HG03460 (cell line): Measurements from ENCODE around the gene BBX.
"Not testable (repeated sequence)": the region's sequence is repeated elsewhere in the genome, so short reads cannot be mapped to it uniquely, and the experiment has no call there.

Experiments used
- ATAC-seq: cut with Tn5 transposase; IDR thresholded peaks from one replicate; pipeline ENCODE4 v1.9.1; 2021; ENCODE audit not compliant: unreplicated experiment

BBX gene

DNA sequence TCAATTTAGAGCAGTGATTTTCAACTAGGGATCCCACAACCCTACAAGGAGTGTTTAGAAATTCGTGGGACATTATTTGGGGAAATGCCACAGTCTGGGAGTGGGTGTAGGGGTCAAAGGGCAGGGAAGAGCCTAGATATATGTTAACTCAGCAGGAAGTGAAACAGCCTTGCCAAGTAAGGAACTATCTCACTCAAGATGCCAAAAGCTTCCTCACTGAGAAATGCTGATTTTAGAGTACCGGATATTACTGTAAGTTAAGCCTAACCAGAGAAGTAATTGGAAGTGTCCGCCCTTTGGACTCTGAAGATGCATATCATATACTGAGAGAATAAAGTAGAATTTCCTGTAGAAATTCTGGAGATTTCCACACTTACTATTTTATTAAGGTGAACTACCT lies 158.6 kb downstream of the BBX start:
- ATAC-seq, result no peak

- ATAC-seq, result no peak
Observed at GRCh38 chr3:107682580-107682979, 159.8 kb downstream of the BBX start.

- no peak for ATAC-seq
Observed at GRCh38 chr3:107683447-107683846, 160.7 kb downstream of the BBX start.

DNA sequence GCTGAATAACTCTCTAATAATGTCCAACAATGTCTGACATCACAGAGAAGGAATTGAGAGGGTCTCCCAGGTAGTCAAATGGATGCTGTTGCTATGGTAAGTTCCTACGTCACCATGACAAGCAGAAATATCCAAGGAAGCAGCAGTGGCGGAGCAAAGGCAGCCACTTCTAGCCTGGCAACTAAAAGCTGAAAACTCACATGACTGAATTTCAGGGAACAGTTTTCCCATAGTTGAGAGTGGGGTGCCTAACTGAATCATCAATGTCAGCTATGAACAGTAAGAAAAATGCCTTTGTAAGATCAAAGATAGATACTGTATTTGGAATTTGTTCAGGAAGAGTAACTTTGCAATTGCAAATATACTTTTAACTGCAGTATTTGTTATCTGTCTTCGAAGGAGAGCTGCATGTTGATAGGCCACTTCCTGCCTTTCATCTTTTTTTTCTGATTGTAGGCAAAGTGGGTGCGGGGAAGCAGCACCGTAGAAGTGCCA lies 161.7 kb downstream of the BBX start:
- no peak for ATAC-seq

- ATAC-seq, result no peak
Observed at GRCh38 chr3:107685383-107685782, 162.6 kb downstream of the BBX start.

GRCh38 chr3:107687056-107687581 lies 164.4 kb downstream of the BBX start:
- no peak for ATAC-seq

DNA sequence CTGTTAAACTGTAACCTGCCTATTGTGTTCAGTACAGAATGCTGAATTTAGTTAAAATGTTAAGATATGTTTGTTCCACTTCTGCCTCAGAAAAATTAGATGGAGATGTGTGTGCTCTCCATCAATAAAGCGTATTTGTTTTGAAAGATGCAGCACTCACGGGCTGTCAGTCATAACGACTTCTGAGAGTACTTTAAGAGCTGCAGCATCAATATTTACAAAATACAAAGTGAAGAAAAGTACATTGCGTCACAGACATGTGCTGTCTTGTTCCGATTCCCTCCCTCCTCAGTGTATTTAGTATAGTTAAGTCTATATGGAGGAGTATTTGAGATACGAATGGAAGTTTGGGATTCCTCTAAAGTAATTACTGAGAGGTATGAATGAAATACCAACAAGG lies 166.6 kb downstream of the BBX start:
- ATAC-seq, result no peak

- peak; percentile 80 for ATAC-seq
Observed at GRCh38 chr3:107690522-107691138, 167.9 kb downstream of the BBX start.

GRCh38 chr3:107691984-107692383 lies 169.2 kb downstream of the BBX start:
- not testable (repeated sequence) for ATAC-seq

GRCh38 chr3:107697348-107697747 lies 174.6 kb downstream of the BBX start:
- ATAC-seq, result not testable (repeated sequence)

- ATAC-seq, result not testable (repeated sequence)
Observed at GRCh38 chr3:107697855-107698254, 175.1 kb downstream of the BBX start.

- no peak for ATAC-seq
Observed at GRCh38 chr3:107699682-107700081, 176.9 kb downstream of the BBX start.

- ATAC-seq, result no peak
Observed at GRCh38 chr3:107701299-107701698, 178.5 kb downstream of the BBX start.

GRCh38 chr3:107704477-107704876 lies 181.7 kb downstream of the BBX start:
- no peak for ATAC-seq

- ATAC-seq, result no peak
Observed at GRCh38 chr3:107705046-107705445, 182.3 kb downstream of the BBX start.

GRCh38 chr3:107710851-107711250 lies 188.1 kb downstream of the BBX start:
- ATAC-seq, result no peak

- ATAC-seq, result no peak
Observed at GRCh38 chr3:107716734-107717133, 194.0 kb downstream of the BBX start.

GRCh38 chr3:107718547-107718946 lies 195.8 kb downstream of the BBX start:
- ATAC-seq, result no peak

- ATAC-seq, result no peak
Observed at GRCh38 chr3:107727102-107727501, 204.3 kb downstream of the BBX start.

DNA sequence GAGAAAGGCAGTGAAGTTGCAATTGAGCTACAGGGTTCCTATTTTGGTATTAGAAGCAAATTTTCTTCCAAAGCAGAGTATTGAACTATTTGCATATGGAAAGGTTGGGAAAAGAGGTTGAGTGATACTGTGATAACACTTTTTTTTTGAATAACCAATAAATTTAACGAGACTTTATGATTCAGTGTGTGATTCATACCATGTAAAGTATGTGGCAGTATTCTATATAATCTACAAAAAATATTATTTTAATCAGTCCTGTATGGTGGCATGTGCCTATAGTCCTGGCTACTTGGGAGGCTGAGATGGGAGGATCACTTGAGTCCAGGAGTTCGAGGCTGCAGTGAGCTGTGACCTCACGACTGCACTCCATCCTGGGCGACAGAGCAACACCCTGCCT lies 206.9 kb downstream of the BBX start:
- ATAC-seq, result no peak

DNA sequence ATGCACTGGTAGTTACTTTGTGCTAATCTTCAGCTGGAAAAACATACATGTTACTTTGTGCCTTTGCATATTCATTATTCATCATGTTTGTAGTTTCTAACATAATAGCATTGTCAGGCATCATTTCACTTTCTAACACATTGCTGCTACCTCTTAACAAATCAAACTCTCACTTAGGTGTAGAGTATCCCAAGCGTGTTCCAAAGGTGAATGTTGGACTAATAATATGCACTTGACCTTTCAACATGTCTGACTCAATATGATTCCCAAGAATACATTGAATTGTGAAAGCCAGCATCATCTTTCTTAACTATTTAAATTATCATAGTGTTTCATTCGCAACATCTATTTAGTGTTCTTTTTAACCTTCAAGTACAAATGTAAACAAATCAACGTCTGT lies 211.6 kb downstream of the BBX start:
- ATAC-seq, result no peak

GRCh38 chr3:107737914-107738313 lies 215.2 kb downstream of the BBX start:
- no peak for ATAC-seq
